ENCODE results near the gene VWA7.

Gene VWA7

GRCh38 chr6:31728767-31729514 is 48.2 kb downstream of the VWA7 start, which contains the start of gene DDAH2:
DDAH2 (minus strand) TSS chr6:31729299; CDS start chr6:31729161, 138 bp downstream.
- DNase-seq, result no peak

GRCh38 chr6:31727717-31728671 is 49.1 kb downstream of the VWA7 start:
- no peak for DNase-seq

- no peak for DNase-seq
These were observed 50.0 kb downstream of the VWA7 start for GRCh38 chr6:31727034-31727716.

GRCh38 chr6:31725502-31726350 is 51.4 kb downstream of the VWA7 start:
- DNase-seq, result no peak

GRCh38 chr6:31723980-31724691 is 53.0 kb downstream of the VWA7 start:
- no peak for DNase-seq

- no peak for DNase-seq
These were observed 53.7 kb downstream of the VWA7 start, which contains the start of gene MPIG6B for GRCh38 chr6:31723245-31723979. MPIG6B (plus strand) TSS chr6:31723373; CDS start chr6:31723384, 11 bp downstream.

GRCh38 chr6:31722173-31722572 is 55.0 kb downstream of the VWA7 start:
- DNase-seq, result no peak

GRCh38 chr6:31721351-31722020 is 55.6 kb downstream of the VWA7 start, which contains the start of gene LY6G6C:
LY6G6C (minus strand) TSS chr6:31721746; CDS start chr6:31721679, 67 bp downstream.
- DNase-seq, result no peak

- DNase-seq, result no peak
These were observed 56.8 kb downstream of the VWA7 start for GRCh38 chr6:31720196-31720770.

- DNase-seq, result no peak
These were observed 58.1 kb downstream of the VWA7 start for GRCh38 chr6:31719001-31719400.

GRCh38 chr6:31718265-31718664 is 58.9 kb downstream of the VWA7 start:
- DNase-seq, result no peak

- no peak for DNase-seq
These were observed 59.5 kb downstream of the VWA7 start for GRCh38 chr6:31717499-31718222.

All from cortex of kidney (tissue), 1 donor.